HUES48 (cell line): ENCODE measurements around the gene MEGF11.

ENCODE experiments used
- H3K27ac ChIP-seq: one replicate; pipeline ENCODE4 v1.7.0; 2013; ENCODE audit warnings: low read depth, low read length, inconsistent platforms
- H3K27me3 ChIP-seq: 2 replicates; pipeline ENCODE4 v1.6.1; 2013; ENCODE audit warnings: mild to moderate bottlenecking, low read length; ENCODE audit not compliant: control insufficient read depth, insufficient read depth
- H3K36me3 ChIP-seq: 2 replicates; pipeline ENCODE4 v1.6.1; 2013; ENCODE audit warnings: low read length; ENCODE audit not compliant: control insufficient read depth, insufficient read depth
- H3K4me1 ChIP-seq: 2 replicates; pipeline ENCODE4 v1.6.1; 2013; ENCODE audit warnings: mild to moderate bottlenecking, low read length; ENCODE audit not compliant: control insufficient read depth, insufficient read depth
- H3K4me3 ChIP-seq: 2 replicates; pipeline ENCODE4 v1.5.1; 2013; ENCODE audit warnings: mild to moderate bottlenecking, low read depth, low read length
- H3K9ac ChIP-seq: 2 replicates; pipeline ENCODE4 v1.6.1; 2013; ENCODE audit warnings: mild to moderate bottlenecking, low read depth, low read length, moderate library complexity
- H3K9me3 ChIP-seq: 2 replicates; pipeline ENCODE4 v1.6.1; 2013; ENCODE audit warnings: low read length; ENCODE audit not compliant: control insufficient read depth, insufficient read depth

Gene MEGF11

GRCh38 chr15:66051833-66052232 is 201.7 kb downstream of the MEGF11 start:
- H3K4me3 ChIP-seq, result no peak overlapping the region
- no peaks in the 10 kb centered on the region for H3K36me3 ChIP-seq
- H3K9me3 ChIP-seq, result no peaks in the 10 kb centered on the region
- no peaks in the 10 kb centered on the region for H3K27me3 ChIP-seq
- no peak overlapping the region for H3K9ac ChIP-seq
- H3K27ac ChIP-seq, result no peak overlapping the region
- H3K4me1 ChIP-seq, result peaks cover 12% of the 10 kb centered on the region

GRCh38 chr15:66050264-66050663 is 203.3 kb downstream of the MEGF11 start:
- no peaks in the 10 kb centered on the region for H3K36me3 ChIP-seq
- H3K4me1 ChIP-seq, result peaks cover 13% of the 10 kb centered on the region
- H3K9me3 ChIP-seq, result no peaks in the 10 kb centered on the region
- H3K4me3 ChIP-seq, result no peak overlapping the region
- no peak overlapping the region for H3K27ac ChIP-seq
- no peaks in the 10 kb centered on the region for H3K27me3 ChIP-seq
- H3K9ac ChIP-seq, result no peak overlapping the region

GRCh38 chr15:66049353-66049752 is 204.2 kb downstream of the MEGF11 start:
- Histone ChIP-seq H3K27ac (no peak overlapping the region), H3K9ac (no peak overlapping the region), H3K4me3 (no peak overlapping the region), H3K4me1 (peaks cover 13% of the 10 kb centered on the region), H3K27me3 (no peaks in the 10 kb centered on the region), H3K36me3 (no peaks in the 10 kb centered on the region), H3K9me3 (no peaks in the 10 kb centered on the region)

- Histone ChIP-seq H3K9ac (no peak overlapping the region), H3K27me3 (no peaks in the 10 kb centered on the region), H3K4me3 (no peak overlapping the region), H3K9me3 (no peaks in the 10 kb centered on the region), H3K4me1 (peaks cover 18% of the 10 kb centered on the region), H3K27ac (no peak overlapping the region), H3K36me3 (no peaks in the 10 kb centered on the region)
Measured at GRCh38 chr15:66047321-66048024, 206.1 kb downstream of the MEGF11 start.

- Histone ChIP-seq H3K27ac (no peak overlapping the region), H3K9me3 (no peaks in the 10 kb centered on the region), H3K4me1 (peaks cover 24% of the 10 kb centered on the region), H3K36me3 (no peaks in the 10 kb centered on the region), H3K4me3 (no peak overlapping the region), H3K9ac (no peak overlapping the region), H3K27me3 (no peaks in the 10 kb centered on the region)
Measured at GRCh38 chr15:66046751-66047150, 206.8 kb downstream of the MEGF11 start.

GRCh38 chr15:66046326-66046725 is 207.2 kb downstream of the MEGF11 start:
- H3K27me3 ChIP-seq, result no peaks in the 10 kb centered on the region
- H3K9me3 ChIP-seq, result no peaks in the 10 kb centered on the region
- H3K4me1 ChIP-seq, result peaks cover 28% of the 10 kb centered on the region

GRCh38 chr15:66045542-66045941 is 208.0 kb downstream of the MEGF11 start:
- H3K27me3 ChIP-seq, result no peaks in the 10 kb centered on the region
- no peak overlapping the region for H3K9ac ChIP-seq
- H3K4me3 ChIP-seq, result no peak overlapping the region
- H3K27ac ChIP-seq, result no peak overlapping the region
- peaks cover 35% of the 10 kb centered on the region for H3K4me1 ChIP-seq
- no peaks in the 10 kb centered on the region for H3K36me3 ChIP-seq
- H3K9me3 ChIP-seq, result no peaks in the 10 kb centered on the region

More at GRCh38 chr15:66046326-66046725, 207.2 kb downstream of the MEGF11 start:
- Histone ChIP-seq H3K9ac (no peak overlapping the region), H3K36me3 (no peaks in the 10 kb centered on the region), H3K27ac (no peak overlapping the region), H3K4me3 (no peak overlapping the region)

- H3K36me3 ChIP-seq, result no peaks in the 10 kb centered on the region
- H3K9ac ChIP-seq, result no peak overlapping the region
- H3K4me1 ChIP-seq, result peaks cover 39% of the 10 kb centered on the region
- H3K9me3 ChIP-seq, result no peaks in the 10 kb centered on the region
- H3K27me3 ChIP-seq, result no peaks in the 10 kb centered on the region
- no peak overlapping the region for H3K4me3 ChIP-seq
- no peak overlapping the region for H3K27ac ChIP-seq
Measured at GRCh38 chr15:66044837-66045236, 208.7 kb downstream of the MEGF11 start.

GRCh38 chr15:66043264-66043663 is 210.3 kb downstream of the MEGF11 start:
- H3K27me3 ChIP-seq, result no peaks in the 10 kb centered on the region
- peaks cover 45% of the 10 kb centered on the region for H3K4me1 ChIP-seq
- peak overlapping the region; percentile 60 for H3K27ac ChIP-seq
- no peaks in the 10 kb centered on the region for H3K36me3 ChIP-seq
- no peaks in the 10 kb centered on the region for H3K9me3 ChIP-seq
- H3K4me3 ChIP-seq, result no peak overlapping the region
- H3K9ac ChIP-seq, result no peak overlapping the region

GRCh38 chr15:66042624-66043023 is 210.9 kb downstream of the MEGF11 start:
- Histone ChIP-seq H3K9ac (no peak overlapping the region), H3K4me3 (no peak overlapping the region), H3K27ac (peak overlapping the region; percentile 60), H3K36me3 (no peaks in the 10 kb centered on the region), H3K27me3 (no peaks in the 10 kb centered on the region), H3K9me3 (no peaks in the 10 kb centered on the region), H3K4me1 (peaks cover 45% of the 10 kb centered on the region)

- H3K9ac ChIP-seq, result no peak overlapping the region
- H3K9me3 ChIP-seq, result no peaks in the 10 kb centered on the region
- no peak overlapping the region for H3K27ac ChIP-seq
- H3K27me3 ChIP-seq, result no peaks in the 10 kb centered on the region; the same call in 1 of the 2 replicates
- no peaks in the 10 kb centered on the region for H3K36me3 ChIP-seq
- H3K4me3 ChIP-seq, result no peak overlapping the region
- H3K4me1 ChIP-seq, result peaks cover 39% of the 10 kb centered on the region
Measured at GRCh38 chr15:66041276-66041675, 212.3 kb downstream of the MEGF11 start.
